HCT116 (cell line): ENCODE results near the gene DLG2. TPM values are rescaled to one million over a fixed set of nuclear protein-coding genes. Genes with fewer than 3 reads are reported as not detected.

Source experiments
- ATAC-seq: fragments of 200-7000 bp; cut with Tn5 transposase; 2 replicates; pipeline ENCODE4 v1.9.1; 2020; ENCODE audit warnings: mild to moderate bottlenecking, moderate library complexity
- BruUV-seq: library from RNA; stranded (reverse); fragments of 400-500 nt; replicated peaks from 2 replicates; lab custom pipeline; 2021; lab: Mats Ljungman, UMichigan
- CTCF ChIA-PET: fragments of 300-600 bp; sonication (Branson Sonifier 250); formaldehyde crosslinking; loops from one replicate; lab custom pipeline; 2021; ENCODE audit warnings: antibody characterized with exemption; lab: Charles Lee
- POLR2A ChIA-PET: fragments of 300-600, 350-600 bp; sonication (Branson Sonifier 250); formaldehyde crosslinking; loops from one replicate; lab custom pipeline; 2021; ENCODE audit warnings: antibody characterized with exemption; lab: Charles Lee
- RAD21 ChIA-PET, 2 experiments: fragments of 300-600 bp; sonication (Branson Sonifier 250); formaldehyde crosslinking; loops; one replicate each; lab custom pipeline; 2023; ENCODE audit warnings: low total read pairs in 2 of 2; ENCODE audit not compliant: uncharacterized antibody in 2 of 2, unreplicated experiment in 2 of 2, low non-redundant PET in 1 of 2; lab: Charles Lee
- DNase-seq: peaks from one replicate; pipeline ENCODE4 v3.0.0-alpha.2; 2010; ENCODE audit warnings: low read depth, low spot score
- H2AFZ ChIP-seq: fragments of 200-600 bp; shearing (Covaris generic), sonication (generic); 2 replicates; pipeline ENCODE4 v1.6.1; 2017; ENCODE audit warnings: low read depth, mixed run types, mixed read lengths, antibody characterized with exemption, low read length; ENCODE audit not compliant: poor library complexity, severe bottlenecking
- H3K27ac ChIP-seq: 2 replicates; pipeline ENCODE4 v1.5.1; 2012; ENCODE audit warnings: low read depth, low read length
- H3K27me3 ChIP-seq: fragments of 200-600 bp; sonication (generic); 2 replicates; pipeline ENCODE4 v1.6.1; 2016; ENCODE audit warnings: mixed run types, low read length, mixed read lengths; ENCODE audit not compliant: insufficient read depth
- H3K36me3 ChIP-seq, 2 experiments: fragments of 200-500 bp in 1 of 2; fragments of 200-600 bp in 1 of 2; sonication (Bioruptor generic) in 1 of 2; sonication (generic) in 1 of 2; 2 replicates each; pipeline versions ENCODE4 v1.5.1 to v1.6.1; 2014 to 2016; ENCODE audit warnings: low read length in 2 of 2, inconsistent platforms in 1 of 2, mixed read lengths in 1 of 2, mixed run types in 1 of 2; ENCODE audit not compliant: insufficient read depth in 2 of 2, control insufficient read depth in 1 of 2
- H3K4me1 ChIP-seq, 2 experiments: fragments of 200-600 bp in 1 of 2; sonication (generic) in 1 of 2; 2 replicates each; pipeline versions ENCODE4 v1.5.1 to v1.6.1; 2012 to 2017; ENCODE audit warnings: low read length in 2 of 2, inconsistent platforms in 1 of 2, mild to moderate bottlenecking in 1 of 2, mixed read lengths in 1 of 2, mixed run types in 1 of 2, moderate library complexity in 1 of 2; ENCODE audit not compliant: insufficient read depth in 2 of 2, control insufficient read depth in 1 of 2
- H3K4me2 ChIP-seq: fragments of 200-600 bp; sonication (generic); 2 replicates; pipeline ENCODE4 v1.6.1; 2017; ENCODE audit warnings: mixed run types, low read length, mixed read lengths
- H3K4me3 ChIP-seq, 2 experiments: fragments of 200-600 bp in 1 of 2; sonication (generic) in 1 of 2; replicated peaks in 1 of 2; 2 replicates each; pipeline ENCODE4 v1.5.1; 2011 to 2016; ENCODE audit warnings: low read length in 2 of 2, control low read depth in 1 of 2, low read depth in 1 of 2, mild to moderate bottlenecking in 1 of 2, mixed read lengths in 1 of 2, mixed run types in 1 of 2
- H3K79me2 ChIP-seq: fragments of 200-600 bp; sonication (generic); 2 replicates; pipeline ENCODE4 v1.6.1; 2017; ENCODE audit warnings: mild to moderate bottlenecking, mixed run types, low read length, moderate library complexity, mixed read lengths; ENCODE audit not compliant: insufficient read depth
- H3K9ac ChIP-seq: fragments of 200-600 bp; sonication (generic); 2 replicates; pipeline ENCODE4 v1.6.1; 2016; ENCODE audit warnings: low read length, mixed read lengths
- H3K9me2 ChIP-seq: fragments of 200-600 bp; sonication (generic), shearing (Covaris generic); 2 replicates; pipeline ENCODE4 v1.6.1; 2017; ENCODE audit warnings: mixed run types, mild to moderate bottlenecking, moderate library complexity; ENCODE audit not compliant: insufficient read depth
- H3K9me3 ChIP-seq, 2 experiments: fragments of 200-500 bp in 1 of 2; fragments of 200-600 bp in 1 of 2; sonication (Bioruptor generic) in 1 of 2; sonication (generic) in 1 of 2; 2 replicates each; pipeline ENCODE4 v1.6.1; 2014 to 2017; ENCODE audit warnings: low read length in 2 of 2, mixed read lengths in 2 of 2, inconsistent platforms in 1 of 2, low read depth in 1 of 2, mild to moderate bottlenecking in 1 of 2, mixed run types in 1 of 2, moderate library complexity in 1 of 2; ENCODE audit not compliant: control insufficient read depth in 1 of 2, insufficient read depth in 1 of 2
- H4K20me1 ChIP-seq: fragments of 200-600 bp; sonication (generic), shearing (Covaris generic); 2 replicates; pipeline ENCODE4 v1.6.1; 2017; ENCODE audit warnings: mixed run types, mild to moderate bottlenecking, moderate library complexity; ENCODE audit not compliant: insufficient read depth
- CEBPB ChIP-seq: IDR thresholded peaks from 2 replicates; pipeline ENCODE4 v1.6.1; 2012; ENCODE audit warnings: low read depth
- CTCF ChIP-seq, 3 experiments: fragments of 200-600 bp in 1 of 3; sonication (generic) in 1 of 3; IDR thresholded peaks in 2 of 3; conservative IDR thresholded peaks in 1 of 3; 2 replicates each; pipeline ENCODE4 v1.5.1; 2012 to 2017; ENCODE audit warnings: low read depth in 2 of 3, low read length in 2 of 3, antibody characterized with exemption in 1 of 3, borderline replicate concordance in 1 of 3, control low read depth in 1 of 3, mild to moderate bottlenecking in 1 of 3, mixed read lengths in 1 of 3, mixed run types in 1 of 3, moderate library complexity in 1 of 3; ENCODE audit not compliant: insufficient read depth in 1 of 3
- EGR1 ChIP-seq: IDR thresholded peaks from 2 replicates; pipeline ENCODE4 v1.6.1; 2012; ENCODE audit warnings: low read depth
- EZH2 ChIP-seq: fragments of 200-600 bp; sonication (generic); IDR thresholded peaks from 2 replicates; pipeline ENCODE4 v1.6.1; 2017; ENCODE audit warnings: antibody characterized with exemption, mixed run types
- EZH2phosphoT487 ChIP-seq: fragments of 200-600 bp; IDR thresholded peaks from 2 replicates; pipeline ENCODE4 v1.6.1; 2018; ENCODE audit warnings: antibody characterized with exemption, borderline replicate concordance
- JUND ChIP-seq: IDR thresholded peaks from 2 replicates; pipeline ENCODE4 v1.6.1; 2012
- POLR2AphosphoS5 ChIP-seq: IDR thresholded peaks from 2 replicates; pipeline ENCODE4 v1.6.1; 2011; ENCODE audit warnings: mild to moderate bottlenecking, low read depth, low read length, moderate library complexity
- SP1 ChIP-seq: IDR thresholded peaks from 2 replicates; pipeline ENCODE4 v1.6.1; 2012; ENCODE audit warnings: low read depth
- YY1 ChIP-seq: IDR thresholded peaks from 2 replicates; pipeline ENCODE4 v1.6.1; 2011; ENCODE audit warnings: low read length, low read depth, moderate library complexity, mild to moderate bottlenecking; ENCODE audit not compliant: insufficient replicate concordance; ENCODE audit errors: extremely low read depth
- ZFX ChIP-seq: fragments of 450-650 bp; IDR thresholded peaks from 2 replicates; pipeline ENCODE4 v1.6.1; 2017
- ZNF274 ChIP-seq: fragments of 200-500 bp; sonication (Bioruptor generic); IDR thresholded peaks from 2 replicates; pipeline ENCODE4 v1.6.1; 2014; ENCODE audit warnings: mild to moderate bottlenecking, low read depth, low read length, inconsistent platforms
- intact Hi-C: fragments of 100-400 bp; cut with micrococcal nuclease; formaldehyde crosslinking; loops from 2 replicates; pipeline ENCODE4 v1.10.0; 2022
- total RNA-seq: library from RNA; stranded (reverse); gene quantifications from one replicate; pipeline ENCODE4 v1.2.1, GENCODE V29; 2021; ENCODE audit not compliant: unreplicated experiment

The DLG2 gene
- total RNA-seq, 1 experiment from 2014 or later = 2.4 TPM

- no peak for ATAC-seq
- RAD21 ChIA-PET = no interaction called here
- no peaks in the 10 kb centered on the region for H3K36me3 ChIP-seq
- H3K27me3 ChIP-seq = no peaks in the 10 kb centered on the region
- no peak overlapping the region for H3K4me3 ChIP-seq
- BruUV-seq = no TSS peak
- H3K9me2 ChIP-seq = no peaks in the 10 kb centered on the region
- POLR2A ChIA-PET = no interaction called here
- H2AFZ ChIP-seq = no peak overlapping the region
- DNase-seq = no peak
- no peaks in the 10 kb centered on the region for H3K4me1 ChIP-seq
- no peak for TF ChIP-seq ZFX
- TF ChIP-seq EZH2phosphoT487 = no peak
- TF ChIP-seq CEBPB = no peak
- TF ChIP-seq YY1 = no peak
- H3K79me2 ChIP-seq = no peaks in the 10 kb centered on the region
- no peak overlapping the region for H3K9ac ChIP-seq
- no peaks in the 10 kb centered on the region; the same call in 1 of the 2 replicates for H4K20me1 ChIP-seq
- CTCF ChIA-PET = interaction anchor here (0.9 kb wide), 1 partner anchor 1077 kb away, joined by 3 read pairs; no protein-coding TSS in a partner anchor
- intact Hi-C loops = no loop called here
- H3K4me2 ChIP-seq = no peak overlapping the region
- no peak overlapping the region for H3K27ac ChIP-seq
- no peaks in the 10 kb centered on the region for H3K9me3 ChIP-seq
These were observed 1775.1 kb downstream of the DLG2 start for GRCh38 chr11:83852012-83852411.

GRCh38 chr11:83847467-83848034 lies 1779.6 kb downstream of the DLG2 start:
- Histone ChIP-seq H3K4me1 (no peaks in the 10 kb centered on the region), H3K27ac (no peak overlapping the region), H4K20me1 (no peaks in the 10 kb centered on the region), H3K9ac (no peak overlapping the region), H3K27me3 (no peaks in the 10 kb centered on the region), H3K36me3 (no peaks in the 10 kb centered on the region), H3K9me3 (no peaks in the 10 kb centered on the region), H3K4me3 (no peak overlapping the region)
- ChIA-PET CTCF (no interaction called here), RAD21 (no interaction called here)
- intact Hi-C loops = no loop called here
- no TSS peak for BruUV-seq
- no peak for TF ChIP-seq SP1
- TF ChIP-seq EGR1 = no peak
- TF ChIP-seq POLR2AphosphoS5 = no peak
- TF ChIP-seq ZNF274 = no peak
- TF ChIP-seq EZH2 = no peak
- TF ChIP-seq CTCF (IDR thresholded peaks at IDR 0.05 in 2 of 3, conservative IDR thresholded peaks at IDR 0.05 in 1 of 3; ENCODE audit: borderline replicate concordance in 1 of 3, insufficient read depth in 1 of 3, low read depth in 2 of 3, low read length in 2 of 3) = no peak
- TF ChIP-seq YY1 = no peak
- TF ChIP-seq JUND = no peak
- TF ChIP-seq, all 23 proteins: peak for 0
- no peak overlapping the region for H2AFZ ChIP-seq
- H3K79me2 ChIP-seq = no peaks in the 10 kb centered on the region
- no peak overlapping the region for H3K4me2 ChIP-seq
- no peak for ATAC-seq
- no peaks in the 10 kb centered on the region for H3K9me2 ChIP-seq
- no peak for DNase-seq
- POLR2A ChIA-PET = no interaction called here
